ENCODE results near the gene FGD3. TPM values are rescaled to one million over a fixed set of nuclear protein-coding genes. Genes with fewer than 3 reads are reported as not detected.

Gene FGD3
- total RNA-seq, 1 experiment from 2014 or later = 1.8 TPM

DNA sequence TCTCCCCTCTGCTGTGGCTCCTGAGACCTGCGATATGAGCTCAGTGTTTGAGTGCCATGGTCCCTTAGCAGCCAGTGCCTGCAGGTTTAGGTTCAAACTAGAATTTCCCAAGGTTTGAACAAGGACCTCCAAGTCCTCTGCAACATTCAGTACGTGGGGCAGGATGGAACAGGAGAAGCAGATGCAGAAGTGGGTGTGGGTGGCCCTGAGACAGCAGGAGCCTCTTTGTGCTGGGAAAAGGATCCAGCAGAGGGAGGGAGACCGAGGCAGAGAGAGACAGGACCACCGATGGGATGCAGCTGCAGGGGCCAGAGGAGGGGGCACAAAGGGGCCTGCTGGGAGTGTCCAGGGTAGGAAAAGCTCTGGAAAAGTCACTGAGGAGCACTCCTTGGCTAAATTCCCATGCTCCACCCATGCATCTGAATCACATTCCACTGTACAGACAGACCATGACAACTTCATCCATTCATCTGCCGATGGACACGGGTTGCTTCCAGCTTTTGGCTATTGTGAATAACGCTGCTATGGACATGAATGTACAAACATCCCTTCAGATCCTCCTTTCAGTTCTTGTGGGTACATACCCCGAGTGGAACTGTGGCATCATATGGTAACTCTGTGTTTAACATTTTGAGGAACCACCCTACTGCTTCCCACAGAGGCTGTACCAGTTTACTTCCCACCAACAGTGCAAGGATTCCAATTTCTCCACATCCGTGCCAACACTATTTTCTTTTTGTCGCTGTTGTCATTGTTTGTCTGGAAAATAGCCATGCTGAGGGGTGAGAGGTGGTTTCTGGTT lies 84.5 kb downstream of the FGD3 start:
- no peak for DNase-seq
- Histone ChIP-seq H2AK5ac (ENCODE audit: insufficient read length, low read length) (no peak overlapping the region), H3K23me2 (ENCODE audit: insufficient read length, low read depth, low read length, poor library complexity, severe bottlenecking) (no peaks in the 10 kb centered on the region), H3K56ac (ENCODE audit: insufficient read length, low read depth, low read length) (no peak overlapping the region), H3K79me2 (ENCODE audit: insufficient read depth, low read length) (no peaks in the 10 kb centered on the region), H3K23ac (ENCODE audit: insufficient read length, low read depth, low read length) (no peak overlapping the region), H3K14ac (ENCODE audit: insufficient read depth, low read length) (no peak overlapping the region), H2BK120ac (ENCODE audit: low read depth, low read length, poor library complexity, severe bottlenecking) (no peak overlapping the region), H2BK15ac (ENCODE audit: low read depth, low read length) (no peak overlapping the region), H4K8ac (replicated peaks; ENCODE audit: insufficient read length, low read depth, low read length) (no peak overlapping the region), H2BK12ac (ENCODE audit: insufficient read length, low read depth, low read length) (no peak overlapping the region), H3K27ac (ENCODE audit: insufficient read length, low read depth, low read length) (no peak overlapping the region), H4K20me1 (ENCODE audit: control insufficient read depth, insufficient read depth, insufficient read length) (no peaks in the 10 kb centered on the region), H4K5ac (ENCODE audit: insufficient read length, low read depth, low read length) (no peak overlapping the region), H4K91ac (ENCODE audit: insufficient read length, low read depth, low read length) (no peak overlapping the region), H2BK20ac (ENCODE audit: low read depth, low read length, poor library complexity, severe bottlenecking) (no peak overlapping the region), H3K27me3 (ENCODE audit: insufficient read depth, low read length) (no peaks in the 10 kb centered on the region), H3T11ph (ENCODE audit: low read length) (no peak overlapping the region), H3K79me1 (ENCODE audit: insufficient read depth, low read depth, low read length, poor library complexity, severe bottlenecking) (no peaks in the 10 kb centered on the region), H3K4me1 (ENCODE audit: insufficient read depth, low read length) (no peaks in the 10 kb centered on the region; the same call in 1 of the 2 replicates), H2BK5ac (ENCODE audit: insufficient read length, low read length) (no peak overlapping the region), H3K9me3 (ENCODE audit: control insufficient read depth, low read depth, low read length) (no peaks in the 10 kb centered on the region), H3K18ac (ENCODE audit: insufficient read length, low read depth, low read length) (no peak overlapping the region), H3K4me2 (ENCODE audit: insufficient read depth, insufficient read length, low read length) (no peak overlapping the region), H3K4ac (ENCODE audit: low read depth, low read length) (no peak overlapping the region), H2AFZ (ENCODE audit: low read length) (no peak overlapping the region), H3K9ac (ENCODE audit: extremely low read depth, insufficient read length, low read length) (no peak overlapping the region)
- WGBS (ENCODE audit: extremely low coverage, insufficient read length, low lambda C conversion rate) = no CpG with 5 or more reads among the region's 10 CpGs
- Mint-ChIP-seq H3K9me3 (no peaks in the 10 kb centered on the region), H3K36me3 (ENCODE audit: insufficient read depth in 1 of 3, low read depth in 3 of 3) (no peaks in the 10 kb centered on the region), H3K27ac (no peak overlapping the region), H3K27me3 (ENCODE audit: low read depth) (no peaks in the 10 kb centered on the region; the same call in 1 of the 2 replicates), H3K4me3 (no peak overlapping the region), H3K4me1 (peaks cover 8 to 19% of the 10 kb centered on the region in 2 experiments)
- TF ChIP-seq, protein P1, sequence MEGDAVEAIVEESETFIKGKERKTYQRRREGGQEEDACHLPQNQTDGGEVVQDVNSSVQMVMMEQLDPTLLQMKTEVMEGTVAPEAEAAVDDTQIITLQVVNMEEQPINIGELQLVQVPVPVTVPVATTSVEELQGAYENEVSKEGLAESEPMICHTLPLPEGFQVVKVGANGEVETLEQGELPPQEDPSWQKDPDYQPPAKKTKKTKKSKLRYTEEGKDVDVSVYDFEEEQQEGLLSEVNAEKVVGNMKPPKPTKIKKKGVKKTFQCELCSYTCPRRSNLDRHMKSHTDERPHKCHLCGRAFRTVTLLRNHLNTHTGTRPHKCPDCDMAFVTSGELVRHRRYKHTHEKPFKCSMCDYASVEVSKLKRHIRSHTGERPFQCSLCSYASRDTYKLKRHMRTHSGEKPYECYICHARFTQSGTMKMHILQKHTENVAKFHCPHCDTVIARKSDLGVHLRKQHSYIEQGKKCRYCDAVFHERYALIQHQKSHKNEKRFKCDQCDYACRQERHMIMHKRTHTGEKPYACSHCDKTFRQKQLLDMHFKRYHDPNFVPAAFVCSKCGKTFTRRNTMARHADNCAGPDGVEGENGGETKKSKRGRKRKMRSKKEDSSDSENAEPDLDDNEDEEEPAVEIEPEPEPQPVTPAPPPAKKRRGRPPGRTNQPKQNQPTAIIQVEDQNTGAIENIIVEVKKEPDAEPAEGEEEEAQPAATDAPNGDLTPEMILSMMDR (conservative IDR thresholded peaks at IDR 0.05) = no peak
